Esophagus squamous epithelium (tissue), 4 donors: ENCODE data around the gene C6.

Source experiments
- POLR2A ChIP-seq, 4 donors: fragments of 450-650 bp; IDR thresholded peaks; one replicate each; pipeline ENCODE4 v1.6.1; 2017; ENCODE audit warnings: antibody characterized with exemption in 4 of 4, mild to moderate bottlenecking in 4 of 4, moderate library complexity in 3 of 4
- TF ChIP-seq, protein P1 (sequence below), 6 experiments: fragments of 450-650 bp in 4 of 6; fragments of 200-600 bp in 2 of 6; sonication (generic) in 2 of 6; IDR thresholded peaks; one replicate each; pipeline ENCODE4 v1.5.1; 2016 to 2019; ENCODE audit warnings: antibody characterized with exemption in 6 of 6, mild to moderate bottlenecking in 4 of 6, moderate library complexity in 4 of 6

GRCh38 chr5:41127967-41128690 is 85.2 kb downstream of the C6 start:
- TF ChIP-seq, protein P1, sequence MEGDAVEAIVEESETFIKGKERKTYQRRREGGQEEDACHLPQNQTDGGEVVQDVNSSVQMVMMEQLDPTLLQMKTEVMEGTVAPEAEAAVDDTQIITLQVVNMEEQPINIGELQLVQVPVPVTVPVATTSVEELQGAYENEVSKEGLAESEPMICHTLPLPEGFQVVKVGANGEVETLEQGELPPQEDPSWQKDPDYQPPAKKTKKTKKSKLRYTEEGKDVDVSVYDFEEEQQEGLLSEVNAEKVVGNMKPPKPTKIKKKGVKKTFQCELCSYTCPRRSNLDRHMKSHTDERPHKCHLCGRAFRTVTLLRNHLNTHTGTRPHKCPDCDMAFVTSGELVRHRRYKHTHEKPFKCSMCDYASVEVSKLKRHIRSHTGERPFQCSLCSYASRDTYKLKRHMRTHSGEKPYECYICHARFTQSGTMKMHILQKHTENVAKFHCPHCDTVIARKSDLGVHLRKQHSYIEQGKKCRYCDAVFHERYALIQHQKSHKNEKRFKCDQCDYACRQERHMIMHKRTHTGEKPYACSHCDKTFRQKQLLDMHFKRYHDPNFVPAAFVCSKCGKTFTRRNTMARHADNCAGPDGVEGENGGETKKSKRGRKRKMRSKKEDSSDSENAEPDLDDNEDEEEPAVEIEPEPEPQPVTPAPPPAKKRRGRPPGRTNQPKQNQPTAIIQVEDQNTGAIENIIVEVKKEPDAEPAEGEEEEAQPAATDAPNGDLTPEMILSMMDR (IDR thresholded peaks at IDR 0.05): no peak
- no peak for TF ChIP-seq POLR2A (IDR thresholded peaks at IDR 0.05)
